ENCODE measurements around the gene INSRR.

The INSRR gene

GRCh38 chr1:156877433-156878170, 18.7 kb upstream of the INSRR start:
- Histone ChIP-seq H3K4me2 (ENCODE audit: low read depth, low read length, poor library complexity, severe bottlenecking) (no peak overlapping the region), H3K79me2 (ENCODE audit: insufficient read depth, low read length) (no peaks in the 10 kb centered on the region), H2AFZ (ENCODE audit: low read depth, low read length, severe bottlenecking) (no peak overlapping the region), H3K27ac (ENCODE audit: low read depth, low read length) (no peak overlapping the region), H3K27me3 (ENCODE audit: low read length) (no peaks in the 10 kb centered on the region), H4K20me1 (ENCODE audit: low read depth, low read length) (no peaks in the 10 kb centered on the region), H3K36me3 (ENCODE audit: low read length) (no peaks in the 10 kb centered on the region), H3K9ac (ENCODE audit: low read length) (no peak overlapping the region), H3K4me3 (ENCODE audit: insufficient read depth, low read length, poor library complexity, severe bottlenecking) (no peak overlapping the region), H3K9me3 (ENCODE audit: insufficient read depth, low read length) (no peaks in the 10 kb centered on the region), H3K9me2 (replicated peaks; ENCODE audit: insufficient read depth, low read length) (no peaks in the 10 kb centered on the region), H3F3A (ENCODE audit: insufficient read depth) (no peaks in the 10 kb centered on the region)
- TF ChIP-seq EZH2phosphoT487 (conservative IDR thresholded peaks at IDR 0.05; ENCODE audit: low read length) (no peak), CTCF (IDR thresholded peaks at IDR 0.05; ENCODE audit: insufficient read depth, low read length, poor library complexity, severe bottlenecking) (no peak)

- H3K9me3 ChIP-seq (ENCODE audit: insufficient read depth, low read length) = no peaks in the 10 kb centered on the region
- H3K4me2 ChIP-seq (ENCODE audit: low read depth, low read length, poor library complexity, severe bottlenecking) = no peak overlapping the region
- H3K79me2 ChIP-seq (ENCODE audit: insufficient read depth, low read length) = no peaks in the 10 kb centered on the region
- H3K4me3 ChIP-seq (ENCODE audit: insufficient read depth, low read length, poor library complexity, severe bottlenecking) = no peak overlapping the region
- no peaks in the 10 kb centered on the region for H3F3A ChIP-seq (ENCODE audit: insufficient read depth)
- no peak overlapping the region for H3K27ac ChIP-seq (ENCODE audit: low read depth, low read length)
- H3K36me3 ChIP-seq (ENCODE audit: low read length) = no peaks in the 10 kb centered on the region
- no peak overlapping the region for H2AFZ ChIP-seq (ENCODE audit: low read depth, low read length, severe bottlenecking)
- no peaks in the 10 kb centered on the region for H3K27me3 ChIP-seq (ENCODE audit: low read length)
- no peaks in the 10 kb centered on the region for H3K9me2 ChIP-seq (replicated peaks; ENCODE audit: insufficient read depth, low read length)
- no peaks in the 10 kb centered on the region for H4K20me1 ChIP-seq (ENCODE audit: low read depth, low read length)
- TF ChIP-seq EZH2phosphoT487 (conservative IDR thresholded peaks at IDR 0.05; ENCODE audit: low read length) = no peak
- no peak for TF ChIP-seq CTCF (IDR thresholded peaks at IDR 0.05; ENCODE audit: insufficient read depth, low read length, poor library complexity, severe bottlenecking)
- no peak overlapping the region for H3K9ac ChIP-seq (ENCODE audit: low read length)
Measured at GRCh38 chr1:156876281-156876680, 17.4 kb upstream of the INSRR start.

GRCh38 chr1:156875341-156875615, 16.4 kb upstream of the INSRR start:
- H3F3A ChIP-seq (ENCODE audit: insufficient read depth) = no peaks in the 10 kb centered on the region
- H3K9me2 ChIP-seq (replicated peaks; ENCODE audit: insufficient read depth, low read length) = no peaks in the 10 kb centered on the region
- no peaks in the 10 kb centered on the region for H4K20me1 ChIP-seq (ENCODE audit: low read depth, low read length)
- H3K4me2 ChIP-seq (ENCODE audit: low read depth, low read length, poor library complexity, severe bottlenecking) = no peak overlapping the region
- TF ChIP-seq EZH2phosphoT487 (conservative IDR thresholded peaks at IDR 0.05; ENCODE audit: low read length) (no peak), CTCF (IDR thresholded peaks at IDR 0.05; ENCODE audit: insufficient read depth, low read length, poor library complexity, severe bottlenecking) (no peak)
- no peaks in the 10 kb centered on the region for H3K79me2 ChIP-seq (ENCODE audit: insufficient read depth, low read length)
- no peaks in the 10 kb centered on the region for H3K27me3 ChIP-seq (ENCODE audit: low read length)
- H3K27ac ChIP-seq (ENCODE audit: low read depth, low read length) = no peak overlapping the region
- no peak overlapping the region for H2AFZ ChIP-seq (ENCODE audit: low read depth, low read length, severe bottlenecking)
- no peaks in the 10 kb centered on the region for H3K36me3 ChIP-seq (ENCODE audit: low read length)
- H3K9me3 ChIP-seq (ENCODE audit: insufficient read depth, low read length) = no peaks in the 10 kb centered on the region
- no peak overlapping the region for H3K9ac ChIP-seq (ENCODE audit: low read length)
- H3K4me3 ChIP-seq (ENCODE audit: insufficient read depth, low read length, poor library complexity, severe bottlenecking) = no peak overlapping the region
